ENCODE results near the gene RNF31. TPM values are rescaled to one million over a fixed set of nuclear protein-coding genes. Genes with fewer than 3 reads are reported as not detected.

RNF31 gene
- total and polyA plus RNA-seq, 2 of the 13 experiments (the other 11 are each of a cell fraction or from before 2014, with no cell fraction given) = 48.2 to 86.8 TPM

GRCh38 chr14:24130717-24131548, 16.4 kb upstream of the RNF31 start (continued):
- no peak for TF ChIP-seq CTCF (CRISPR knock-in tag; IDR thresholded peaks at IDR 0.05)
- peak; percentile 79 for TF ChIP-seq PAXIP1 (CRISPR knock-in tag; conservative IDR thresholded peaks at IDR 0.05)
- 0 out of 4 replicates have a peak, but pooled peaks of 1 of the 2 experiments have one; percentile 10 for TF ChIP-seq KLF16 (CRISPR knock-in tag; IDR thresholded peaks at IDR 0.05)
- no peak for TF ChIP-seq MAFK (conservative IDR thresholded peaks at IDR 0.05 in 1 of 2, IDR thresholded peaks at IDR 0.05 in 1 of 2; ENCODE audit: low read length in 2 of 2)
- TF ChIP-seq ARNT2 (CRISPR knock-in tag; IDR thresholded peaks at IDR 0.05; ENCODE audit: low read depth) = peak; percentile 31; the same call in 1 of the 2 replicates
- no peak for TF ChIP-seq ZNF180 (CRISPR knock-in tag; IDR thresholded peaks at IDR 0.05; ENCODE audit: borderline replicate concordance, low read depth)
- TF ChIP-seq ZNF790 (CRISPR knock-in tag; IDR thresholded peaks at IDR 0.05; ENCODE audit: borderline replicate concordance) = no peak
- no peak for TF ChIP-seq ZC3H13 (CRISPR knock-in tag; IDR thresholded peaks at IDR 0.05)
- no peak; the same call in 1 of the 2 replicates for TF ChIP-seq ZBED4 (CRISPR knock-in tag; IDR thresholded peaks at IDR 0.05; ENCODE audit: borderline replicate concordance)
- TF ChIP-seq ZNF18 (CRISPR knock-in tag; IDR thresholded peaks at IDR 0.05; ENCODE audit: insufficient replicate concordance) = no peak
- TF ChIP-seq ZBTB10 (CRISPR knock-in tag; IDR thresholded peaks at IDR 0.05; ENCODE audit: borderline replicate concordance) = no peak
- TF ChIP-seq ZNF317 (CRISPR knock-in tag; IDR thresholded peaks at IDR 0.05) = peak; percentile 93
- no peak for TF ChIP-seq ZNF24 (IDR thresholded peaks at IDR 0.05)

Data from HepG2 (cell line).